HG02840 (cell line): ENCODE measurements around the gene CLDN34.

ENCODE experiments used
- ATAC-seq: cut with Tn5 transposase; IDR thresholded peaks from one replicate; pipeline ENCODE4 v1.9.1; 2021; ENCODE audit warnings: mild to moderate bottlenecking, moderate library complexity, moderate number of reproducible peaks; ENCODE audit not compliant: unreplicated experiment, low FRiP score

Gene CLDN34, protein sequence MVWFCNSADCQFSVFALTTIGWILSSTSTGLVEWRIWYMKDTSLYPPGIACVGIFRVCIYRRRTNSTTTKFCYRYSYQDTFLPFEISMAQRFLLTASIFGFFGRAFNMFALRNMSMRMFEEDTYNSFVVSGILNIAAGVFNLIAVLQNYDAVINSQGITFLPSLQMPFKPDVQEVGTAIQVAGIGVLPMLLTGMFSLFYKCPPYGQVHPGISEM

GRCh38 chrX:9966775-9967408 lies at the start of gene CLDN34:
Gene CLDN34 (plus strand): TSS chrX:9967358. CDS start chrX:9967358, 0 bp downstream.
- no peak for ATAC-seq

- ATAC-seq = no peak
These were observed 49.3 kb upstream of the CLDN34 start for GRCh38 chrX:9917861-9918260.

DNA sequence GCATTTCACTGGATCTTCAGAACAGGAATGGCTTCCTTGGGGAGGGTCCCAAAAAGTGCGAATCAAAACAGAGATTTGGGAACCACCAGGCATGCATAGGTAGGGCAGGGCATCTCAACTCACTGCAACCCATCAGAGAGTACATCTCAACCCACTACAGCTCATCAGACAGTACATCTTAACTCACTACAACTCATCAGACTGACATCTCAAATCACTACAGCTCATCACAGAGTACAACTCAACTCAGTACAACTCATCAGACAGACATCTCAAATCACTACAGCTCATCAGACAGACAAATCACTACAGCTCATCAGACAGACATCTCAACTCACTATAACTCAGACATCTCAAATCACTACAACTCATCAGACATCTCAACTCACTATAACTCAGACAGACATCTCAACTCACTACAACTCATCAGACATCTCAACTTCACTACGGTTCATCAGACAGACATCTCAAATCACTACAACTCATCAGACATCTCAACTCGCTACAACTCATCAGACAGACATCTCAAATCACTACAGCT lies 47.5 kb upstream of the CLDN34 start:
- no peak for ATAC-seq

- ATAC-seq = no peak
These were observed 45.8 kb upstream of the CLDN34 start for GRCh38 chrX:9921407-9921806.

DNA sequence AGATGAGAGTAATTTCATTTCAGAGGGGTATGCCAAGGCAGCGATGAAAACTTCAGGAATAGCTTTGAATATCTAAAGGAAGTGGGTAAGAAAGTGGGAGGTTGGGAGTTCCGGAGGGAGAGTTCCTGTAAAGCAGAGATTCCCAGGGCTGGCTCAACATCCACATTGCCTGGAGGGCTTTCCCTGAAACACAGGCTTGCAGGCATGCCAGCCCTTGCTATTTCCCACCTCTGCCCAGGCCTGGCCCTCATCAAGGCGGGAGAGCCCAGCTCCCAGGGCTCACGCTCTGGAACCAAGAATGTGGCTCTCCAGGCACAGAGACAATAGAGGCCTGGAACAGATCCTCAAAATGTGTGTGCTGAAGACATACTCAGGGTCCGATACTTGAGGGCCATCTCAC lies 43.8 kb upstream of the CLDN34 start:
- no peak for ATAC-seq

DNA sequence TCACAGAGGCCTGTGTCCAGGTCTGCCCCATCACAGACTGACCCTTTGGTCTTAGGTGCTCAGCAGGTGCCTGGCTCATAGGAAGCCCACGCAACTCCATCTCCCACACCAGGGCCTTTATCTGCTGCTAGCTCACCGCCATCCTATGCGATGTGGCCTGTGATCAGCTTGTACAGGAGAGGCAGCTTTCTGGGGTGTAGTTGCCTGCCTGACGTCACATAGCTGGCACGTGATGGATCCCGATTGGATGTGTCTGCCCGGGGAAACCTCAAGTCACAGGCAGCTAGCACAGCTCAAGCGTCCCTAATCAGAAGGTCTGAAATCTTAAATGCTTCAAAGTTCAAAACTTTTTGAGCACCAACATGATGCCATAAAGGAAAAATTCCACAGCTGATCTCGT lies 41.2 kb upstream of the CLDN34 start:
- no peak for ATAC-seq

GRCh38 chrX:9927698-9928482 lies 39.3 kb upstream of the CLDN34 start:
- no peak for ATAC-seq

DNA sequence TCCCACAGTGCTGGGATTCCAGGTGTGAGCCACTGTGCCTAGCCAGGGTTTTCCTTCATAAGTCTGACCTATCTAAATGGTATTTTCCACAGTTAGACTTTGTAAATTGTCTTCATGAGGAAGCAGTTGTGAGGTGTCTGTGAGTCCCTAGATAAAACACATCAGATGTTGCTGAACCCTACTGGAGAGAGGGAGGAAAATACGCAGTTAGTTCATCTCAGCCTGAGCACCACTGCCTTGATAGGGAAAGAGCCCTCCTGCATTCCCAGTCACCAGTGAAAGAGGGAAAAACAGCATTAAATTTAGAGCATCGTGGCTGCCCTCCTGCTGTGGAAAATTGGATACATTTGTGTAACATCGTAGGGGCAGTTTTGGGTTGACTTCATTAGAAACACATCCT lies 31.7 kb upstream of the CLDN34 start:
- ATAC-seq = no peak

- no peak for ATAC-seq
These were observed 29.4 kb upstream of the CLDN34 start for GRCh38 chrX:9937761-9938160.

DNA sequence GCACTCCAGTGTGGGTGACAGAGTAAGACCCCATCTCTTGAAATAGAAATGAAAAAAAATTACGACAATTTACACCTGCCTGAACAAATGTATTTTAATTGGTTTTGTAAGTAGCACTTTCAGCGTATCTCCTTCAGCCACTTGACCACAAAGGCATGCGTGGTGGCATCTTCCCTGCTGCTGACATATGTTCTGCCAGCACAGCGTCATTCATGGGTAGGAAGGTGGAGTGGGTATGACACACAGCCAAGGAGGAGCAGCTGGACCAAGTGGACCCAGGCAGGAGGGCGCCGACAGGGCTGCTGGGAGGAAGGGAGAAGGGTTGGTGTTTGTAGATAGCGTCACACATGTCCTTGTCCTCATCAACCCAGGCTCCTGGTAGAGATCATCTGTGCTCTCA lies 28.6 kb upstream of the CLDN34 start:
- ATAC-seq = no peak

- no peak for ATAC-seq
These were observed 26.7 kb upstream of the CLDN34 start for GRCh38 chrX:9940421-9940820.

- ATAC-seq = peak; percentile 85
These were observed 25.1 kb upstream of the CLDN34 start for GRCh38 chrX:9942086-9942485.

DNA sequence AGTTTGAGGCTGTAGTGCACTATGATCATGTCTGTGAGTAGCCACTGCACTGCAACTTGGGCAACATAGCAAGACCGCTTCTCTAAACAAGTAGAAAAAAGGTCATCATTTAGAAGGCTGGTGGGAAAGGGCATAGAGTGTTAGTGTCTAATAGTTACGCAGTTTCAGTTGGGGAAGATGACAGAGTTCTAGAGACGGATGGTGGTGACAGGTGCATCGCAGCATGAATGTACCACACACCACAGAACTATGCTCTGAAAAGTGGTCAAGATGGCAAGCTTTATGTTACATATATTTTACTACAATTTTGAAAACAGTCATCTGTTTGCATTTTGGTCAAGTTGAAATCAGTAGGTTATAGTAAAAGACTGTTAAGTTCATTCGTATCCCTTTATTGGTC lies 23.7 kb upstream of the CLDN34 start:
- no peak for ATAC-seq

- no peak for ATAC-seq
These were observed 19.9 kb upstream of the CLDN34 start for GRCh38 chrX:9947131-9947794.

DNA sequence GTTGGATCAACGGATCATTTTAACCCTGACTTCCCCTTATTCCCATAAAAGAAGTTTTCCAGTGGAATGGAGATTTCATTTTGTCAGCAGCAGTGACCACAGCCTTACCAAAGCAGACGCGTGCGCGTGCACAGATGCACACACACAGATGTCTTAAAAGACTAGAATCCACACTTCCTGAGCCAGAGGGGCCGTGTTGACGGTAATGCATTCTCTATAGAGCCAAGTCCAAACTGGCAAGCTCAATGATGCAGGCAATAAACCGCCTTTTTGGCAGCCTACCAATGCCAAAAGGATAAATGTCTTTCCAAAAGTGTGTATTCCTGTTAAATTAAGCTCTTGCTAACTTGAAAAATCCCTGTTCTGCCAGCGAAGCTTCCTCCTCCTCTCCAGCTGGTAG lies 18.8 kb upstream of the CLDN34 start:
- ATAC-seq = no peak

GRCh38 chrX:9952300-9952699 lies 14.9 kb upstream of the CLDN34 start:
- ATAC-seq = no peak

DNA sequence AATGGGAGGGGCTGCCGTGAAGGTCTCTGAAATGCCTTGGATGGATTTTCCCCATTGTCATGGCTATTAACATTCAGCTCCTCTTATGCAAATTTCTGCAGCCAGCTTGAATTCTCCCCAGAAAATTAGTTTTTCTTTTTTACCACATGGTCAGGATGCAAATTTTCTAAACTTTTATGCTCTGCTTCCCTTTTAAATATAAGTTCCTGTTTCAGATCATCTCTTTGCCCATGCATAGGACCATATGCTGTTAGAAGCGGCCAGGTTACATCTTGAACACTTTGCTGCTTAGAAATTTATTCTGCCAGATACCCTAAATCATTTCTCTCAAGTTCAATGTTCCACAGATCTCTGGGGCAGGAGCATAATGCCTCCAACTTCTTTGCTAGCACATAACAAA lies 13.8 kb upstream of the CLDN34 start:
- no peak for ATAC-seq

- no peak for ATAC-seq
These were observed 11.7 kb upstream of the CLDN34 start for GRCh38 chrX:9955506-9955905.

- ATAC-seq = no peak
These were observed 9.4 kb upstream of the CLDN34 start for GRCh38 chrX:9957743-9958142.

DNA sequence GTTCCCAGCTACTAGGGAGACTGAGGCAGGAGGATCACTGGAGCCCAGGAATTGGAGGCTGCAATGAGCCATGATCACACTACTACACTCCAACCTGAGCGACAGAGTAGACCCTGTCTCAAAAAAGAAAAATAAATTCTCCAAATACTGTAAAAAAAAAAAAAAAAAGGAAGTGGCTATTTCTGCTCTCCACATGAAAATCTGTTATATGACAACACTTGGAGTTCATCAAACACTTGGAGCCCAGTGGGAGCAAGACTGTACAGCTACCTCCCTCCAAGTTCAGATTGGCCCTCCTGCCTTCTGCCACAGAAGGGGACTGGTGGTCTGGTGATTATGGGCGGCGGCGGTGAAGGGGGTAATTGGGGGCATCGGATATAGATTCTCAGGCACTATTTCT lies 9.0 kb upstream of the CLDN34 start:
- no peak for ATAC-seq

GRCh38 chrX:9961750-9962149 lies 5.4 kb upstream of the CLDN34 start:
- no peak for ATAC-seq
